Urinary bladder (tissue), 4 donors: ENCODE measurements around the gene MAGI2. TPM values are rescaled to one million over a fixed set of nuclear protein-coding genes. Genes with fewer than 3 reads are reported as not detected.
A peak's percentile ranks its signal among the peaks of the same experiment; 100 is the strongest.

ENCODE experiments used
- DNase-seq: peaks from one replicate; pipeline ENCODE4 v3.0.0-alpha.2; 2015; ENCODE audit errors: extremely low spot score
- H3K27ac ChIP-seq: one replicate; pipeline ENCODE4 v1.5.1; 2013; ENCODE audit warnings: low read depth, mild to moderate bottlenecking, moderate library complexity
- H3K36me3 ChIP-seq: one replicate; pipeline ENCODE4 v1.6.1; 2013; ENCODE audit warnings: mild to moderate bottlenecking, moderate library complexity; ENCODE audit not compliant: insufficient read depth
- H3K4me1 ChIP-seq: one replicate; pipeline ENCODE4 v1.6.1; 2013; ENCODE audit warnings: mild to moderate bottlenecking, moderate library complexity; ENCODE audit not compliant: insufficient read depth
- H3K4me3 ChIP-seq: one replicate; pipeline ENCODE4 v1.5.1; 2013; ENCODE audit warnings: low read depth, low read length
- WGBS: extraction: QIAGEN DNeasy Blood & Tissue Kit; methylation state at CpG from one replicate; pipeline ENCODE4 v1.1.7; 2013; 5-methylcytosine and 5-hydroxymethylcytosine counted together
- polyA plus RNA-seq: library from polyadenylated mRNA; stranded (reverse); fragments of 200-250 nt; gene quantifications from one replicate; pipeline ENCODE4 v1.2.3, GENCODE V29; 2013
- total RNA-seq: library from RNA; depleted of rRNA; stranded (reverse); fragments of >200 nt; gene quantifications from one replicate; pipeline ENCODE4 v1.2.3, GENCODE V29; 2014
- donor health status: healthy with polysubstance abuse.
- donor health status: healthy.

The MAGI2 gene
- total and polyA plus RNA-seq, 2 donors, result 7.6 to 37.4 TPM

GRCh38 chr7:78783179-78783962 is 670.1 kb downstream of the MAGI2 start:
- 88% methylated on average over 9 of the region's 9 CpGs for WGBS
- H3K27ac ChIP-seq, result no peak overlapping the region
- H3K4me1 ChIP-seq, result no peaks in the 10 kb centered on the region
- no peaks in the 10 kb centered on the region for H3K36me3 ChIP-seq
- DNase-seq, result no peak
- H3K4me3 ChIP-seq, result no peak overlapping the region

GRCh38 chr7:78780560-78780959 is 672.9 kb downstream of the MAGI2 start:
- no peak overlapping the region for H3K4me3 ChIP-seq
- no peak for DNase-seq
- no peaks in the 10 kb centered on the region for H3K4me1 ChIP-seq
- no peaks in the 10 kb centered on the region for H3K36me3 ChIP-seq
- no peak overlapping the region for H3K27ac ChIP-seq
- 80% methylated on average over 4 of the region's 4 CpGs for WGBS

GRCh38 chr7:78779788-78780187 is 673.7 kb downstream of the MAGI2 start:
- 98% methylated on average over 2 of the region's 2 CpGs for WGBS
- DNase-seq, result no peak
- no peaks in the 10 kb centered on the region for H3K36me3 ChIP-seq
- no peak overlapping the region for H3K4me3 ChIP-seq
- H3K27ac ChIP-seq, result no peak overlapping the region
- H3K4me1 ChIP-seq, result no peaks in the 10 kb centered on the region

GRCh38 chr7:78777829-78778228 is 675.6 kb downstream of the MAGI2 start:
- DNase-seq, result no peak
- H3K4me3 ChIP-seq, result no peak overlapping the region
- H3K4me1 ChIP-seq, result no peaks in the 10 kb centered on the region
- H3K36me3 ChIP-seq, result no peaks in the 10 kb centered on the region
- H3K27ac ChIP-seq, result no peak overlapping the region
- WGBS, result 92% methylated on average over 2 of the region's 2 CpGs

- DNase-seq, result no peak
- Histone ChIP-seq H3K27ac (no peak overlapping the region), H3K4me3 (no peak overlapping the region), H3K4me1 (no peaks in the 10 kb centered on the region), H3K36me3 (no peaks in the 10 kb centered on the region)
- 8% methylated on average over 16 of the region's 16 CpGs for WGBS
Observed at GRCh38 chr7:78770422-78771410, 682.8 kb downstream of the MAGI2 start.

GRCh38 chr7:78769481-78770101 is 683.9 kb downstream of the MAGI2 start:
- no peaks in the 10 kb centered on the region for H3K4me1 ChIP-seq
- H3K36me3 ChIP-seq, result no peaks in the 10 kb centered on the region
- no peak for DNase-seq
- WGBS, result 3% methylated on average over 12 of the region's 12 CpGs
- H3K27ac ChIP-seq, result no peak overlapping the region
- H3K4me3 ChIP-seq, result peak overlapping the region; percentile 8

- Histone ChIP-seq H3K4me3 (peak overlapping the region; percentile 8), H3K4me1 (no peaks in the 10 kb centered on the region), H3K36me3 (no peaks in the 10 kb centered on the region), H3K27ac (no peak overlapping the region)
- DNase-seq, result no peak
- 11% methylated on average over 6 of the region's 6 CpGs for WGBS
Observed at GRCh38 chr7:78768859-78769258, 684.6 kb downstream of the MAGI2 start.

DNA sequence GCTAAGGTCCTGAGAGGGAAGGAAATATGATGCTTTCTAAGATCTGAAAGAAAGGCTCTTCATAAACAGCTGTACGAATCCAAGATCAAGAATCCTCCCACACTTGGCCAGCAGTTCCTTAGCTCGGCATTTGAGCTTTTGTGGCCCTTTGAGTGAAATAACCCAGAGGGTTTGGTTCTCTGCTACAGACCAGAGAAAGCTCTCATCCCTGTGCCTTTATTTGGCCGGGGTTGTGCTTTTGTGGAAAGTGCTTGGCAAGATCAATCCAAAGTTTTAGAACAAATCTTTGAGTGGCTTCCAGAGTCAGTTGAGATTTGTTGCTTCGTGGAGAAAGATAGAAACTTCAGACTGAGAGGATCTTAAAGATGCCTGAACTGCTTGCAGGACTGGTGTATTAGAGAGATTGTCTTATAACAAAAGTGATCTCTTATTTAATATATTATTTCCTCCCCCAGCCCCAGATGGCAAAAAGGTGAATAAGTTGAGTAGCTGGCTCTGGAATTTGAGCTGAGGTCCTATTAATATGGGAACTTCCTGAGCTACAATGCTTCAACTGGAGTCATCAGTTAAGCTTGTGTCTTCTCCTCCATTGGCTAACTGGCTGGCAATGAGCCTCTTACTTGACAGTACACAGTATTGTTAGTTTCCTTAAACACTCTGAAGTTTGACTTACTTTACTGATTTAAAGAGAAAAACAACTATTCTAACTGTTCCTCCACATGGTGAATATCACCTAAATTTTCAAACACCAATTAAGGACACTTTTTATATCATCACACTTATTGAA is 687.3 kb downstream of the MAGI2 start:
- H3K4me1 ChIP-seq, result no peaks in the 10 kb centered on the region
- WGBS, result 36% methylated on average over 4 of the region's 4 CpGs
- no peaks in the 10 kb centered on the region for H3K36me3 ChIP-seq
- H3K27ac ChIP-seq, result no peak overlapping the region
- no peak overlapping the region for H3K4me3 ChIP-seq
- no peak for DNase-seq

GRCh38 chr7:78764571-78764970 is 688.9 kb downstream of the MAGI2 start:
- WGBS, result 83% methylated on average over 3 of the region's 3 CpGs
- no peak for DNase-seq
- H3K27ac ChIP-seq, result no peak overlapping the region

DNA sequence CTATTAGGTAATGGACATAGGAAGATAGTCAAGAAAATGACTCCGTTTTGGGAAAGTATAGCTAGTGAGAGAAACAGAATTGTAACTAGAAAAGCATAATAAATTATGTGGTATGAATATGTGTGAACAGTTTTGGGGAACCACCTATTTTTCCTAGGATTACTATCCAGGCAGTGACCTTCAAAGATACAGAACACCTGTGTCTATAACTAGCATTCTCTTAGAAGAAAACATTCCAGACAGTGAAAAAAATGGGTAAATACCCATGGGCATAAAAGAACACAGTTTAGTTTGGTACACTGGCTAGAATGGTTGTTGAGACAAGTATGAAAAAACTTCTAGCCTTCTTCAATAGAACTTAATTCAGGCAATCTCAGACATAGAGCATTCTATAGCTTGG is 690.8 kb downstream of the MAGI2 start:
- Histone ChIP-seq H3K4me3 (no peak overlapping the region), H3K36me3 (no peaks in the 10 kb centered on the region), H3K27ac (no peak overlapping the region), H3K4me1 (no peaks in the 10 kb centered on the region)
- no peak for DNase-seq
- 86% methylated on average over 1 of the region's 1 CpG for WGBS

More at GRCh38 chr7:78764571-78764970, 688.9 kb downstream of the MAGI2 start:
- Histone ChIP-seq H3K4me3 (no peak overlapping the region), H3K4me1 (no peaks in the 10 kb centered on the region), H3K36me3 (no peaks in the 10 kb centered on the region)

DNA sequence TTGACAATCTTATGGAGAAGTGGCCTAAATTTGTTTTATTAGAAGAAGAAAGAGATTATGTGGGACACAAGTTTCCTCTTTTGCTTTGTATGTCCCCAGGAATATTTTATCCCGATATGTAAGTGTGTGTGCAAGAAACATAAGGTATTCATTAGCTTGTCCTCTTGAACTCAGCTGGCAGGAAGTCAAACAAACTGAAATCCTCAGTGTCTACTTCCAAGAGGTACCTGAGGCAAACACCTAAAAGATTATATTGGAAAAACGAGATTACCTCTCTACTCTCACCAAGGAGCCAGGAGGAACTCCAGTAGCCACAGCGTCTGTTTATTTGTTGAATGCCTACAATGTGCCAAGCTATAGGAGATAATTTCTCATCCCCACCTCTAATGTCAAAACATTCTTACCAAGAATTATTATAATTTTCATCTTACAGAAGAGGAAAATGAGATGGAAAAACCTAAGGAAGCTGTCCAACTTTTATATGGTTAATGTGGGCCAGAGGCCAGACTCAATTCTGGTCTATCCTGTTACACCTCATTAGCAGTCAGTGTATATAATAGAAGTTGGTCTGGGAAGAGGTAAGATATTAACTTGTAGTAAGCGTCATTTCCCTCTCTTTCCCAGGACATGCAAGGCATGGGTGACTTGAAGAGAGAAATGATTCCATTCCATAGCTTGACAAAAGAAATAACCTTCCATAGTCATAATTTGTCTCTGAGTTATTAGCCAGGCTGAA is 692.7 kb downstream of the MAGI2 start:
- 75% methylated on average over 4 of the region's 4 CpGs for WGBS
- Histone ChIP-seq H3K4me3 (no peak overlapping the region), H3K27ac (no peak overlapping the region), H3K4me1 (no peaks in the 10 kb centered on the region), H3K36me3 (no peaks in the 10 kb centered on the region)
- no peak for DNase-seq

GRCh38 chr7:78752554-78752953 is 700.9 kb downstream of the MAGI2 start:
- Histone ChIP-seq H3K36me3 (no peaks in the 10 kb centered on the region), H3K4me3 (no peak overlapping the region), H3K27ac (no peak overlapping the region), H3K4me1 (no peaks in the 10 kb centered on the region)
- DNase-seq, result no peak
